H1 (cell line): ENCODE results near the gene APC2. TPM values are rescaled to one million over a fixed set of nuclear protein-coding genes. Genes with fewer than 3 reads are reported as not detected.
A peak's percentile ranks its signal among the peaks of the same experiment; 100 is the strongest.

Source experiments
- CTCF ChIA-PET: fragments of 300-600 bp; sonication (Branson Sonifier 250); formaldehyde crosslinking; loops from one replicate; lab custom pipeline; 2021; ENCODE audit not compliant: partially characterized antibody; lab: Charles Lee
- POLR2A ChIA-PET: fragments of 300-600 bp; sonication (Branson Sonifier 250); formaldehyde crosslinking; loops from one replicate; lab custom pipeline; 2021; ENCODE audit warnings: inconsistent platforms; ENCODE audit not compliant: partially characterized antibody; lab: Charles Lee
- DNase-seq, 2 experiments: peaks; one replicate each; pipeline versions ENCODE4 v3.0.0 to v3.0.0-alpha.2; 2010 to 2022; ENCODE audit warnings: low spot score in 2 of 2, low read depth in 1 of 2, mixed read lengths in 1 of 2
- FAIRE-seq: peaks from 2 replicates; lab custom pipeline; 2011; peaks lifted over from hg19 to GRCh38; lab: Jason Lieb, UNC
- H2AFZ ChIP-seq: 2 replicates; pipeline ENCODE4 v1.8.1; 2012; ENCODE audit warnings: low read length, inconsistent platforms
- H2AK5ac ChIP-seq: 2 replicates; pipeline ENCODE4 v1.6.1; 2013; ENCODE audit warnings: low read depth, low read length
- H2BK120ac ChIP-seq: replicated peaks from 2 replicates; pipeline ENCODE3; 2013; ENCODE audit warnings: low read depth, low read length, inconsistent platforms
- H2BK12ac ChIP-seq: 2 replicates; pipeline ENCODE4 v1.6.1; 2013; ENCODE audit warnings: low read depth, low read length
- H2BK15ac ChIP-seq: 2 replicates; pipeline ENCODE4 v1.6.1; 2013; ENCODE audit warnings: low read length
- H2BK20ac ChIP-seq: 2 replicates; pipeline ENCODE4 v1.6.1; 2013; ENCODE audit warnings: low read length
- H2BK5ac ChIP-seq: 2 replicates; pipeline ENCODE4 v1.6.1; 2013; ENCODE audit warnings: low read depth, low read length
- H3K14ac ChIP-seq: 2 replicates; pipeline ENCODE4 v1.6.1; 2013; ENCODE audit warnings: inconsistent platforms; ENCODE audit not compliant: insufficient read length
- H3K18ac ChIP-seq: 2 replicates; pipeline ENCODE4 v1.6.1; 2013; ENCODE audit warnings: low read length; ENCODE audit errors: extremely low read depth
- H3K23ac ChIP-seq: 2 replicates; pipeline ENCODE4 v1.6.1; 2013; ENCODE audit warnings: inconsistent platforms; ENCODE audit not compliant: insufficient read length
- H3K23me2 ChIP-seq: 2 replicates; pipeline ENCODE4 v1.6.1; 2013; ENCODE audit warnings: low read depth, low read length
- H3K27ac ChIP-seq: 2 replicates; pipeline ENCODE4 v1.6.1; 2011; ENCODE audit warnings: low read depth, low read length, inconsistent platforms
- H3K27me3 ChIP-seq, 4 experiments: replicated peaks in 1 of 4; 1 replicate in 1 of 4; 2 replicates in 3 of 4; pipeline versions ENCODE4 v1.6.1 to v1.8.1; 2011 to 2013; ENCODE audit warnings: low read length in 3 of 4, mild to moderate bottlenecking in 3 of 4, inconsistent platforms in 2 of 4, mixed read lengths in 2 of 4, moderate library complexity in 1 of 4; ENCODE audit not compliant: control insufficient read depth in 3 of 4, insufficient read depth in 3 of 4; ENCODE audit errors: extremely low read depth in 1 of 4
- H3K36me3 ChIP-seq, 4 experiments: 2 replicates each; pipeline versions ENCODE4 v1.6.1 to v1.8.1; 2011 to 2013; ENCODE audit warnings: mild to moderate bottlenecking in 4 of 4, low read length in 3 of 4, moderate library complexity in 2 of 4, control low read depth in 1 of 4, inconsistent platforms in 1 of 4; ENCODE audit not compliant: insufficient read depth in 4 of 4, control insufficient read depth in 2 of 4
- H3K4ac ChIP-seq: replicated peaks from 2 replicates; pipeline ENCODE3; 2013; ENCODE audit warnings: low read length, low read depth, mixed read lengths, inconsistent platforms; ENCODE audit not compliant: insufficient read length
- H3K4me1 ChIP-seq, 4 experiments: replicated peaks in 1 of 4; 1 replicate in 1 of 4; 2 replicates in 3 of 4; pipeline versions ENCODE4 v1.6.1 to v1.8.1; 2011 to 2013; ENCODE audit warnings: low read length in 3 of 4, inconsistent platforms in 2 of 4, mixed read lengths in 1 of 4; ENCODE audit not compliant: insufficient read depth in 4 of 4, control insufficient read depth in 3 of 4
- H3K4me2 ChIP-seq, 2 experiments: 2 replicates each; pipeline versions ENCODE4 v1.6.1 to v1.8.1; 2011 to 2013; ENCODE audit warnings: low read depth in 2 of 2, low read length in 2 of 2, control low read depth in 1 of 2, inconsistent platforms in 1 of 2, mild to moderate bottlenecking in 1 of 2; ENCODE audit not compliant: insufficient read depth in 1 of 2
- H3K4me3 ChIP-seq, 4 experiments: fragments of 200-600, 300-600 bp in 1 of 4; sonication (generic), shearing (Covaris generic), sonication (Bioruptor Twin) in 1 of 4; 2 replicates each; pipeline versions ENCODE4 v1.5.1 to v1.8.1; 2011 to 2016; ENCODE audit warnings: low read length in 4 of 4, low read depth in 3 of 4, control low read depth in 2 of 4, inconsistent platforms in 2 of 4, mild to moderate bottlenecking in 2 of 4, mixed read lengths in 1 of 4, moderate library complexity in 1 of 4; ENCODE audit not compliant: insufficient read depth in 2 of 4; ENCODE audit errors: extremely low read depth in 1 of 4
- H3K56ac ChIP-seq: replicated peaks from 2 replicates; pipeline ENCODE3; 2013; ENCODE audit warnings: low read depth, mild to moderate bottlenecking, mixed read lengths, low read length, inconsistent platforms; ENCODE audit not compliant: insufficient read length
- H3K79me1 ChIP-seq: 2 replicates; pipeline ENCODE4 v1.6.1; 2013; ENCODE audit warnings: low read depth, low read length, control low read depth
- H3K79me2 ChIP-seq, 2 experiments: 2 replicates each; pipeline versions ENCODE4 v1.6.1 to v1.8.1; 2012 to 2013; ENCODE audit warnings: low read length in 2 of 2, mild to moderate bottlenecking in 2 of 2, inconsistent platforms in 1 of 2; ENCODE audit not compliant: insufficient read depth in 2 of 2, control insufficient read depth in 1 of 2
- H3K9ac ChIP-seq, 4 experiments: replicated peaks in 1 of 4; 1 replicate in 1 of 4; 2 replicates in 3 of 4; pipeline versions ENCODE4 v1.6.1 to v1.8.1; 2011 to 2013; ENCODE audit warnings: low read depth in 3 of 4, low read length in 3 of 4, control low read depth in 2 of 4, mild to moderate bottlenecking in 2 of 4, moderate library complexity in 2 of 4, inconsistent platforms in 1 of 4; ENCODE audit errors: extremely low read depth in 1 of 4
- H3K9me3 ChIP-seq, 2 experiments: 2 replicates each; pipeline versions ENCODE4 v1.6.1 to v1.8.1; 2012 to 2013; ENCODE audit warnings: mild to moderate bottlenecking in 2 of 2, moderate library complexity in 2 of 2, control low read depth in 1 of 2, inconsistent platforms in 1 of 2, low read depth in 1 of 2, low read length in 1 of 2, mixed read lengths in 1 of 2; ENCODE audit not compliant: insufficient read depth in 2 of 2
- H4K20me1 ChIP-seq, 2 experiments: replicated peaks in 1 of 2; 2 replicates each; pipeline versions ENCODE3 to v1.8.1; 2011 to 2013; ENCODE audit warnings: inconsistent platforms in 2 of 2, low read length in 2 of 2, mild to moderate bottlenecking in 1 of 2; ENCODE audit not compliant: insufficient read depth in 2 of 2, control insufficient read depth in 1 of 2
- H4K5ac ChIP-seq: 2 replicates; pipeline ENCODE4 v1.6.1; 2013; ENCODE audit warnings: low read length, low read depth, mixed read lengths, inconsistent platforms; ENCODE audit not compliant: insufficient read length
- H4K8ac ChIP-seq: 2 replicates; pipeline ENCODE4 v1.8.0; 2013; ENCODE audit warnings: mild to moderate bottlenecking, moderate library complexity, low read length, inconsistent platforms; ENCODE audit not compliant: insufficient read depth; ENCODE audit errors: extremely low read depth
- H4K91ac ChIP-seq: replicated peaks from 2 replicates; pipeline ENCODE3; 2013; ENCODE audit warnings: low read length, mixed read lengths, inconsistent platforms; ENCODE audit not compliant: insufficient read length
- CEBPB ChIP-seq: IDR thresholded peaks from 2 replicates; pipeline ENCODE4 v1.6.1; 2012; ENCODE audit warnings: low read depth, low read length
- CHD2 ChIP-seq: IDR thresholded peaks from 2 replicates; pipeline ENCODE4 v1.6.1; 2012; ENCODE audit warnings: low read length, improper control_type of control experiment
- EGR1 ChIP-seq: IDR thresholded peaks from 2 replicates; pipeline ENCODE4 v1.6.1; 2011; ENCODE audit warnings: low read depth, low read length, borderline replicate concordance
- GTF2F1 ChIP-seq: IDR thresholded peaks from 2 replicates; pipeline ENCODE4 v1.6.1; 2012; ENCODE audit warnings: low read depth, low read length, improper control_type of control experiment, borderline replicate concordance
- KDM4A ChIP-seq: IDR thresholded peaks from one replicate; pipeline ENCODE4 v1.7.1; 2012; ENCODE audit warnings: low read depth, mild to moderate bottlenecking, moderate library complexity, low read length, inconsistent platforms; ENCODE audit not compliant: severe bottlenecking
- MAX ChIP-seq: IDR thresholded peaks from 2 replicates; pipeline ENCODE4 v1.6.1; 2012; ENCODE audit warnings: inconsistent platforms
- NRF1 ChIP-seq: IDR thresholded peaks from 2 replicates; pipeline ENCODE4 v1.6.1; 2011; ENCODE audit warnings: mild to moderate bottlenecking, low read depth, low read length, improper control_type of control experiment
- PHF8 ChIP-seq: fragments of 200-600 bp; sonication (generic); conservative IDR thresholded peaks from 2 replicates; pipeline ENCODE4 v1.7.1; 2012; ENCODE audit warnings: low read depth, mild to moderate bottlenecking, inconsistent platforms, low read length, moderate library complexity
- SP2 ChIP-seq: IDR thresholded peaks from 2 replicates; pipeline ENCODE4 v1.6.1; 2012; ENCODE audit warnings: mild to moderate bottlenecking, low read length, inconsistent platforms
- TBP ChIP-seq: IDR thresholded peaks from 2 replicates; pipeline ENCODE4 v1.6.1; 2011; ENCODE audit warnings: low read depth, low read length, improper control_type of control experiment
- USF2 ChIP-seq: IDR thresholded peaks from 2 replicates; pipeline ENCODE4 v1.6.1; 2011; ENCODE audit warnings: low read length, improper control_type of control experiment
- WGBS, 2 experiments: shearing (Covaris generic) in 1 of 2; methylation state at CpG; one replicate each; pipeline versions ENCODE4 v1.1.6 to v1.1.7; 2013 to 2015; ENCODE audit warnings: low lambda C conversion rate in 2 of 2, mixed read lengths in 2 of 2, inconsistent platforms in 1 of 2, low coverage in 1 of 2, missing lambda C conversion rate in 1 of 2; ENCODE audit not compliant: insufficient replicate concordance in 2 of 2, insufficient coverage in 1 of 2, insufficient read length in 1 of 2; ENCODE audit errors: extremely low coverage in 1 of 2, missing lambda C conversion rate in 1 of 2; 5-methylcytosine and 5-hydroxymethylcytosine counted together
- polyA plus RNA-seq, 7 experiments: library from polyadenylated mRNA; depleted of rRNA in 3 of 7; stranded (reverse) in 5 of 7; unstranded in 2 of 7; fragments of >200 nt in 5 of 7; fragments of 200-250 nt in 2 of 7; gene quantifications; 1 replicate in 5 of 7; 2 replicates in 1 of 7; 4 replicates in 1 of 7; pipeline versions ENCODE4 v1.2.1 to v1.2.3, GENCODE V29; 2011 to 2013; ENCODE audit warnings: missing spikeins in 2 of 7, mixed read lengths in 2 of 7
- total RNA-seq: library from RNA; stranded (reverse); fragmentation: NEBNext Ultra II Directional; extraction: Animal tissue kit (Norgen Biotek cat#: 25700); gene quantifications from 2 replicates; pipeline ENCODE4 v1.2.1, GENCODE V29; 2021

Gene APC2
- total and polyA plus RNA-seq, 2 of the 8 experiments (the other 6 are each of a cell fraction or from before 2014, with no cell fraction given), result 1.3 to 4.1 TPM

DNA sequence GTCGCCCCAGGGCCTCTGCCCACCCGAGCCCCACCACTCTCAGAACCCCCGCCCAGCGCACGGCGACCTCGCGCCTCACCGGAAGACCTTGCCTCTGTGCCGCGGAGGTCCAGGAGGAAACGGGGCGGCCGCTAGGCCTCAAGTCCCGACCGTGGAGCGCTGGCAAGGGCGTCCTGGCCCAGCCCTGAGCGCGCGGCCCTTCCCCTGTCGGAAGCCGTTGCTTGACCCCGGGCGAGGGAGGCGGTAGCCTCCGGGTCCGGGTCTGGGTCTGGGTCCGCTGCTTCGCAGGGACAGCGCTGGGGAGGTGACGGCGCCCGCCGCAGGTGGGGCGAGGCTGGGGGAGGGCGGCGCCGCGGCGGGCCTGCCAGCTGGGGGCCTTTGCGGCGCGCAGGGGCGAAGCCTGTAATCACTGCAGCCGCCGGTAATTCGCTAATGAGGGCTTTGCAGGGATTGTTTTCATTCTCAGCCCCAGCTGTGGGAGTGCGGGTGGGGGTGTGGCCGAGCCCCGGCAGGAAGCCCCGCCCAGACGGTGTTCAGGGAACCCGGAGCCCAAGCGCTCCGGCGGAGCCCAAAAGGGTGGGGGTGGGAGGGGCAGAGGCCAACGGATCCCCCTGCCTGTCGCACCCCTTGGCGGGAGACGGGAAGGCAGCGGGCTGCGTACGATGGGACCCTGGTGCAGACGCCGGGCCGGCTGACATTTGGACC, 20.5 kb downstream of the APC2 start:
- H3K4me2 ChIP-seq, result peak overlapping the region; percentile 86 to 91
- TF ChIP-seq PHF8, result no peak
- TF ChIP-seq CEBPB, result no peak
- no peak for TF ChIP-seq USF2
- TF ChIP-seq MAX, result no peak
- TF ChIP-seq CHD2, result no peak
- no peak for TF ChIP-seq NRF1
- no peak for TF ChIP-seq EGR1
- no peak for TF ChIP-seq KDM4A
- TF ChIP-seq GTF2F1, result no peak
- TF ChIP-seq SP2, result no peak
- TF ChIP-seq TBP, result no peak

More for the DNA sequence above, 20.5 kb downstream of the APC2 start:
- no peak overlapping the region for H4K91ac ChIP-seq
- H3K23me2 ChIP-seq, result peaks cover 10% of the 10 kb centered on the region; the same call in 1 of the 2 replicates
- no peak overlapping the region for H3K9ac ChIP-seq
- no peak overlapping the region for H2AK5ac ChIP-seq
- ChIA-PET CTCF (interaction anchor here (1.2 to 1.9 kb wide), 3 partner anchors 16 to 122 kb away, joined by 3 to 6 read pairs (median 3); no protein-coding TSS in a partner anchor), POLR2A (interaction anchor here (0.6 to 5.5 kb wide), 8 partner anchors 13 to 376 kb away, joined by 3 to 55 read pairs (median 4); no protein-coding TSS in a partner anchor)
- no peak overlapping the region for H4K5ac ChIP-seq
- no peak overlapping the region for H2BK20ac ChIP-seq
- no peaks in the 10 kb centered on the region for H3K79me1 ChIP-seq
- no peak overlapping the region for H3K4ac ChIP-seq
- H4K20me1 ChIP-seq, result peaks cover 23 to 57% of the 10 kb centered on the region in 2 experiments
- FAIRE-seq (no peak), DNase-seq (peak in 1 of 2 experiments; percentile 86)
- peaks cover 0 to 7% of the 10 kb centered on the region in 2 experiments; a peak in 1 of 4 replicates for H3K9me3 ChIP-seq
- H4K8ac ChIP-seq, result peak overlapping the region; percentile 71
- no peak overlapping the region for H2BK15ac ChIP-seq
- peaks cover 59 to 79% (median 77%) of the 10 kb centered on the region in 4 experiments for H3K27me3 ChIP-seq
- no peak overlapping the region for H3K14ac ChIP-seq
- H3K56ac ChIP-seq, result no peak overlapping the region
- H3K36me3 ChIP-seq, result peaks cover 0 to 41% (median 0%) of the 10 kb centered on the region in 4 experiments; a peak in 2 of 8 replicates
- H3K27ac ChIP-seq, result no peak overlapping the region
- H2BK12ac ChIP-seq, result no peak overlapping the region
- 5% methylated on average over 40 of the region's 67 CpGs; no CpG with 5 or more reads in 1 of the 2 experiments for WGBS, 2 experiments
- H3K4me1 ChIP-seq, result peaks cover 0 to 46% (median 24%) of the 10 kb centered on the region in 4 experiments; a peak in 5 of 7 replicates
- no peak overlapping the region for H3K23ac ChIP-seq
- peak overlapping the region; percentile 29 to 56 (median 36) for H3K4me3 ChIP-seq
- no peak overlapping the region; the same call in 1 of the 2 replicates for H2BK5ac ChIP-seq
- no peak overlapping the region for H2AFZ ChIP-seq
- H3K18ac ChIP-seq, result no peak overlapping the region; the same call in 1 of the 2 replicates
- H3K79me2 ChIP-seq, result no peaks in the 10 kb centered on the region
- no peak overlapping the region for H2BK120ac ChIP-seq
